ENCODE results near the gene ADIPOR1.
A peak's percentile ranks its signal among the peaks of the same experiment; 100 is the strongest.

Gene ADIPOR1

GRCh38 chr1:202968895-202969295 lies 10.8 kb upstream of the ADIPOR1 start:
- TF ChIP-seq POLR2AphosphoS5 (IDR thresholded peaks at IDR 0.05; ENCODE audit: low read depth), result peak; percentile 54
- TF ChIP-seq GABPA (IDR thresholded peaks at IDR 0.05; ENCODE audit: low read depth), result 0 out of 2 replicates have a peak, but pooled peaks have one; percentile 13
- TF ChIP-seq REST (IDR thresholded peaks at IDR 0.05; ENCODE audit: insufficient replicate concordance, low read depth), result no peak
- TF ChIP-seq, protein P1, sequence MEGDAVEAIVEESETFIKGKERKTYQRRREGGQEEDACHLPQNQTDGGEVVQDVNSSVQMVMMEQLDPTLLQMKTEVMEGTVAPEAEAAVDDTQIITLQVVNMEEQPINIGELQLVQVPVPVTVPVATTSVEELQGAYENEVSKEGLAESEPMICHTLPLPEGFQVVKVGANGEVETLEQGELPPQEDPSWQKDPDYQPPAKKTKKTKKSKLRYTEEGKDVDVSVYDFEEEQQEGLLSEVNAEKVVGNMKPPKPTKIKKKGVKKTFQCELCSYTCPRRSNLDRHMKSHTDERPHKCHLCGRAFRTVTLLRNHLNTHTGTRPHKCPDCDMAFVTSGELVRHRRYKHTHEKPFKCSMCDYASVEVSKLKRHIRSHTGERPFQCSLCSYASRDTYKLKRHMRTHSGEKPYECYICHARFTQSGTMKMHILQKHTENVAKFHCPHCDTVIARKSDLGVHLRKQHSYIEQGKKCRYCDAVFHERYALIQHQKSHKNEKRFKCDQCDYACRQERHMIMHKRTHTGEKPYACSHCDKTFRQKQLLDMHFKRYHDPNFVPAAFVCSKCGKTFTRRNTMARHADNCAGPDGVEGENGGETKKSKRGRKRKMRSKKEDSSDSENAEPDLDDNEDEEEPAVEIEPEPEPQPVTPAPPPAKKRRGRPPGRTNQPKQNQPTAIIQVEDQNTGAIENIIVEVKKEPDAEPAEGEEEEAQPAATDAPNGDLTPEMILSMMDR (IDR thresholded peaks at IDR 0.05; ENCODE audit: insufficient read depth, low read length), result peak; percentile 75
- TF ChIP-seq SPI1 (IDR thresholded peaks at IDR 0.05; ENCODE audit: borderline replicate concordance, low read depth), result peak; percentile 98
- peak; percentile 78 to 98 for DNase-seq (ENCODE audit: low read depth in 1 of 2, low spot score in 1 of 2)
- H3K27ac ChIP-seq (replicated peaks), result peak overlapping the region; percentile 62
- H3K27me3 ChIP-seq (ENCODE audit: insufficient read depth, poor library complexity, severe bottlenecking), result no peaks in the 10 kb centered on the region
- no peak overlapping the region for H3K4me3 ChIP-seq (replicated peaks; ENCODE audit: insufficient read depth, low read length)

GRCh38 chr1:202968351-202968750 lies 10.2 kb upstream of the ADIPOR1 start:
- no peak overlapping the region for H3K4me3 ChIP-seq (replicated peaks; ENCODE audit: insufficient read depth, low read length)
- H3K27me3 ChIP-seq (ENCODE audit: insufficient read depth, poor library complexity, severe bottlenecking), result no peaks in the 10 kb centered on the region
- no peak for DNase-seq (ENCODE audit: low read depth in 1 of 2, low spot score in 1 of 2)
- peak overlapping the region; percentile 62 for H3K27ac ChIP-seq (replicated peaks)
- TF ChIP-seq, protein P1 (IDR thresholded peaks at IDR 0.05; ENCODE audit: insufficient read depth, low read length), result no peak
- TF ChIP-seq REST (IDR thresholded peaks at IDR 0.05; ENCODE audit: insufficient replicate concordance, low read depth) (no peak), GABPA (IDR thresholded peaks at IDR 0.05; ENCODE audit: low read depth) (no peak), POLR2AphosphoS5 (IDR thresholded peaks at IDR 0.05; ENCODE audit: low read depth) (no peak), SPI1 (IDR thresholded peaks at IDR 0.05; ENCODE audit: borderline replicate concordance, low read depth) (no peak)

DNA sequence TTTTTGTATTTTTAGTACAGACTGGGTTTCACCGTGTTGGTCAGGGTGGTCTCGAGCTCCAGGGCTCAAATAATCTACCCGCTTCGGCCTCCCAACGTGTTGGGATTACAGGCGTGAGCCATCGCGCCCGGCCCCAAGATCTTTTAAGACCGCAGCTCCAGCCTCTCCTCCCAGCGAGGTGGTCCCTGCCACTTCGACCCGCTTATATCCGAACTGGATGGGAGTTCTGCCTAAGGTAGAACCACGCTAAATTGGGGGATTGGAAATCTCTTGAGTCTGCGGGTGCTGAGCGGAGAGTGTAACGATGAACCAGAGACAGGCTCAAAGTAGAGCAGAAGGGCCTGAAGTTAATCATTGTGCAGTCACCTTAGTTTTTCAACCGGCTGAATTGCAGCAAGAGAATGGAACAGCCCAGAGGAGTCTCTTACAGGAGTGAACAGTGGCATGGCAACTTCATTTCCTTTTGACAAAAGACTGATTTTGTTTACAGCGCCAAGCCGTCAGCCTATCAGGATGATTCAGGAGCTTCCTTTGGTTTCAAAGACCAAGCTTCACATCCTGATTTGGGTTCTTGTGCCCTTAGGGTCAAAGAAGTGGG lies 9.7 kb upstream of the ADIPOR1 start:
- TF ChIP-seq REST (IDR thresholded peaks at IDR 0.05; ENCODE audit: insufficient replicate concordance, low read depth), result no peak
- DNase-seq (ENCODE audit: low read depth in 1 of 2, low spot score in 1 of 2), result peak in 1 of 2 experiments; percentile 31
- no peaks in the 10 kb centered on the region for H3K27me3 ChIP-seq (ENCODE audit: insufficient read depth, poor library complexity, severe bottlenecking)
- peak overlapping the region; percentile 62 for H3K27ac ChIP-seq (replicated peaks)
- peak overlapping the region; percentile 93 for H3K4me3 ChIP-seq (replicated peaks; ENCODE audit: insufficient read depth, low read length)
